NT2/D1 (cell line): Measurements from ENCODE around the gene CDH7.

ENCODE experiments used
- YY1 ChIP-seq: IDR thresholded peaks from 2 replicates; pipeline ENCODE4 v1.6.1; 2011; ENCODE audit not compliant: insufficient read length, insufficient read depth
- ZNF274 ChIP-seq: IDR thresholded peaks from 2 replicates; pipeline ENCODE4 v1.6.1; 2011; ENCODE audit warnings: mild to moderate bottlenecking, low read depth, low read length

DNA sequence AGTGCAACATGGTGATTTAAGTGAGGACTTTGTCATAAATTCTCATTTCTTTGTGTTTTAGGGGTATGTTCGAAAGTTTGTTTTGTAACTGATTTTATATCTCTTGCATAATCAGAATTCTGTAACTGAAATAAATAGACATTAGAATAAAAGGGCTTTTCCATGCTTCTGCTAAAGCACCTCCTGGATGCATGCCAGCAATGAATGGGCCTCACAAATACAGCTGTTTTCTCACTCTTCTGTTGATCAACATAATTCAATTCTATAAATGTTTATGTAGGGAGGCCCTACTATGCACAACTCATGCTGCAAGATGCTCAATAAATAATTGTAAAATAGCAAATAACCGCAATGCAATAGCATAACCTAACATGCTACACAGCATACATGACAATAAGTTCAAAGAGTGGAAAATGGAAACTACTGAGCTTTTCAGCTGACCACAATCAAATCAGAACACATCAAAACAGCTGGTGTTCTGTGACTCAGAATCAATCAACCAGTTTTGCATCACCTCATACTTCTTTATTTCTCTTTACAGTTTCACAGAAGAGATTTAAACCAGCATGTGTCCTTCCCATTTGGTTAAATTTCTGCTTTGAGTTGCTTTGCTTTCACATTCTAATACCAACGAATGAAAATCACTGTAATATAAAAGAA is 11.0 kb downstream of the CDH7 start:
- TF ChIP-seq ZNF274 (no peak), YY1 (no peak)
